K562 (cell line): ENCODE measurements around the gene NRM. TPM values are rescaled to one million over a fixed set of nuclear protein-coding genes. Genes with fewer than 3 reads are reported as not detected.

Experiments used
- ARID4B ChIP-seq: sonication (generic); formaldehyde crosslinking; IDR thresholded peaks from 2 replicates; pipeline ENCODE4 v1.8.0; 2022; ENCODE audit warnings: mild to moderate bottlenecking, missing genetic modification reagents
- HDAC3 ChIP-seq: fragments of 450-650 bp; IDR thresholded peaks from 2 replicates; pipeline ENCODE4 v1.6.1; 2018; ENCODE audit warnings: borderline replicate concordance, mild to moderate bottlenecking, moderate library complexity; ENCODE audit not compliant: partially characterized antibody
- LCOR ChIP-seq: sonication (generic); formaldehyde crosslinking; IDR thresholded peaks from 2 replicates; pipeline ENCODE4 v1.8.0; 2022; ENCODE audit warnings: mild to moderate bottlenecking, missing genetic modification reagents
- PCBP2 ChIP-seq: fragments of 200-400 bp; formaldehyde crosslinking; IDR thresholded peaks from 2 replicates; pipeline ENCODE4 v1.6.1; 2018; ENCODE audit warnings: low read length, low read depth, mild to moderate bottlenecking, moderate library complexity; ENCODE audit not compliant: poor library complexity, severe bottlenecking
- RBFOX2 ChIP-seq: fragments of 200-400 bp; formaldehyde crosslinking; IDR thresholded peaks from 2 replicates; pipeline ENCODE4 v1.6.1; 2017; ENCODE audit warnings: low read depth, mild to moderate bottlenecking, low read length, moderate library complexity
- ZHX1 ChIP-seq: fragments of 150-350 bp; conservative IDR thresholded peaks from 2 replicates; pipeline ENCODE4 v1.6.1; 2014; ENCODE audit warnings: low read length
- polyA plus RNA-seq, 8 experiments: library from polyadenylated mRNA; depleted of rRNA in 4 of 8; stranded (reverse) in 5 of 8; unstranded in 3 of 8; fragments of >200 nt; fragmentation: Nextera tagmentation in 2 of 8; fragmentation: Illumina TruSeq in 1 of 8; extraction: Ambion mirVana in 2 of 8; extraction: Trizol in 1 of 8; gene quantifications; 2 replicates each; pipeline versions ENCODE4 v1.2.1 to v1.2.3, GENCODE V29; 2011 to 2014; ENCODE audit warnings: inconsistent platforms in 1 of 8, missing spikeins in 1 of 8
- total RNA-seq, 7 experiments: library from RNA; depleted of rRNA in 6 of 7; stranded (reverse); fragments of >200 nt in 6 of 7; fragmentation: Illumina TruSeq in 2 of 7; extraction: Trizol in 2 of 7; gene quantifications; 2 replicates each; pipeline versions ENCODE4 v1.2.1 to v1.2.3, GENCODE V29; 2011 to 2021; ENCODE audit warnings: low replicate concordance in 1 of 7
- TF ChIP-seq, protein P1 (sequence below): sonication (generic); formaldehyde crosslinking; IDR thresholded peaks from 2 replicates; pipeline ENCODE4 v1.8.0; 2022; ENCODE audit warnings: missing genetic modification reagents, mild to moderate bottlenecking, moderate library complexity, borderline replicate concordance

Gene NRM
- total and polyA plus RNA-seq, 9 of the 15 experiments (the other 6 are each of a cell fraction or from before 2014, with no cell fraction given), result 9.7 to 58.2 (median 18.1) TPM

DNA sequence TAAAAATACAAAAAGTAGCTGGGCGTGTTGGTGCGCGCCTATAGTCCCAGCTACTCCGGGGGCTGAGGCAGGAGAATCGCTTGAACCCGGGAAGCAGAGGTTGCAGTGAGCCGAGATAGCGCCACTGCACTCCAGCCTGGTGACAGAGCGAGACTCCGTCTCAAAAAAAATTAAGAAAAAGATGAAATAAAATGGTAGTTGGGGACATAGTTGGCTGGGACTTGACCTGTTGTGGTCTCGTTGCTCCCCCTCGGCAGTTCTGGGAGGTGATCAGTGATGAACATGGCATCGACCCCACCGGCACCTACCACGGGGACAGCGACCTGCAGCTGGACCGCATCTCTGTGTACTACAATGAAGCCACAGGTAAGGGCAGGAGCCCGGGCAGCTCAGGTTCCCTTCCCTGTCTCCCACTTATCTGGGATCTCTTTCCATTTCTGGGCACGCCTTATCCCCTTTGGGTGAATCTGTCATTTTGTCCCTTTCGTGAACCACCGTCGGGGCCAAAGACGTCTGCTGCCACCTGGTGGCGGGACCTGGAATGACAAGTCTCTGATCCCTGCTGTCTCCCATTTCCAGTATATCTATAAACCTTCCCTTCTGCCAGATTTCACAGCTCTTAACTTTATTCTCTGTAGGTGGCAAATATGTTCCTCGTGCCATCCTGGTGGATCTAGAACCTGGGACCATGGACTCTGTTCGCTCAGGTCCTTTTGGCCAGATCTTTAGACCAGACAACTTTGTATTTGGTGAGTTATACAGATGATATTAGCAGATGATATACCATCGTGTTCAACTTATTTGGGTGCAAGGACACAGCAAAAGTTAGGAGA is 31.7 kb upstream of the NRM start (continued):
- TF ChIP-seq ZHX1 (no peak), RBFOX2 (0 out of 2 replicates have a peak, but pooled peaks have one; percentile 17), ARID4B (peak; percentile 83), PCBP2 (no peak), LCOR (CRISPR knock-in tag) (peak; percentile 93; the same call in 1 of the 2 replicates), HDAC3 (no peak)
- TF ChIP-seq, protein P1, sequence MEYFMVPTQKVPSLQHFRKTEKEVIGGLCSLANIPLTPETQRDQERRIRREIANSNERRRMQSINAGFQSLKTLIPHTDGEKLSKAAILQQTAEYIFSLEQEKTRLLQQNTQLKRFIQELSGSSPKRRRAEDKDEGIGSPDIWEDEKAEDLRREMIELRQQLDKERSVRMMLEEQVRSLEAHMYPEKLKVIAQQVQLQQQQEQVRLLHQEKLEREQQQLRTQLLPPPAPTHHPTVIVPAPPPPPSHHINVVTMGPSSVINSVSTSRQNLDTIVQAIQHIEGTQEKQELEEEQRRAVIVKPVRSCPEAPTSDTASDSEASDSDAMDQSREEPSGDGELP (CRISPR knock-in tag), result peak; percentile 73
